Left lung (tissue), 10 donors: ENCODE measurements around the gene BNC2. TPM values are rescaled to one million over a fixed set of nuclear protein-coding genes. Genes with fewer than 3 reads are reported as not detected.

Experiments used
- ATAC-seq: fragments of 200-7000 bp; cut with Tn5 transposase; one replicate; pipeline ENCODE4 v1.9.1; 2020; ENCODE audit warnings: moderate library complexity
- DNase-seq, 4 donors: peaks; one replicate each; pipeline ENCODE4 v3.0.0-alpha.2; 2013 to 2020
- H3K27ac ChIP-seq, 2 donors: fragments of 200-600 bp; sonication (generic) in 1 of 2; one replicate each; pipeline versions ENCODE4 v1.5.0 to v1.8.0; 2020 to 2021
- H3K27me3 ChIP-seq, 2 donors: fragments of 200-600 bp; sonication (generic) in 1 of 2; one replicate each; pipeline versions ENCODE4 v1.5.0 to v1.8.0; 2020 to 2021
- H3K36me3 ChIP-seq, 2 donors: fragments of 200-600 bp; sonication (generic) in 1 of 2; one replicate each; pipeline versions ENCODE4 v1.5.0 to v1.8.0; 2020 to 2021
- H3K4me1 ChIP-seq, 2 donors: fragments of 200-600 bp; one replicate each; pipeline ENCODE4 v1.8.0; 2021
- H3K4me3 ChIP-seq, 2 donors: fragments of 200-600 bp; sonication (generic) in 1 of 2; one replicate each; pipeline versions ENCODE4 v1.5.0 to v1.8.0; 2020 to 2021; ENCODE audit warnings: mild to moderate bottlenecking in 1 of 2
- H3K9me3 ChIP-seq, 2 donors: fragments of 200-600 bp; sonication (generic) in 1 of 2; one replicate each; pipeline versions ENCODE4 v1.5.0 to v1.8.0; 2020 to 2021
- intact Hi-C, 2 donors: fragments of 100-400 bp; cut with DNase I; formaldehyde crosslinking; loops; one replicate each; pipeline versions ENCODE4 v1.11.2 to v1.14.2; 2022
- polyA plus RNA-seq, 6 donors: library from polyadenylated mRNA; unstranded; fragments of 120-200 nt; gene quantifications; one replicate each; pipeline ENCODE4 v1.2.1, GENCODE V29; 2013; ENCODE audit not compliant: insufficient read length in 6 of 6
- total RNA-seq, 2 donors: library from RNA; stranded (reverse); fragmentation: NEBNext Ultra II Directional; extraction: Animal tissue kit (Norgen Biotek cat#: 25700); gene quantifications; one replicate each; pipeline ENCODE4 v1.2.1, GENCODE V29; 2021
- TF ChIP-seq, protein P1 (sequence below), 2 donors: fragments of 200-600 bp; sonication (generic) in 1 of 2; IDR thresholded peaks; one replicate each; pipeline versions ENCODE4 v1.5.0 to v1.8.0; 2021; ENCODE audit warnings: antibody characterized with exemption in 2 of 2
- donor health status: DM: no; HTN: yes; CAD: no.
- donor health status: DM: no; HTN: no; CAD: no.

Gene BNC2
- total and polyA plus RNA-seq, 8 donors: 9.6 to 19.3 (median 12.9) TPM

DNA sequence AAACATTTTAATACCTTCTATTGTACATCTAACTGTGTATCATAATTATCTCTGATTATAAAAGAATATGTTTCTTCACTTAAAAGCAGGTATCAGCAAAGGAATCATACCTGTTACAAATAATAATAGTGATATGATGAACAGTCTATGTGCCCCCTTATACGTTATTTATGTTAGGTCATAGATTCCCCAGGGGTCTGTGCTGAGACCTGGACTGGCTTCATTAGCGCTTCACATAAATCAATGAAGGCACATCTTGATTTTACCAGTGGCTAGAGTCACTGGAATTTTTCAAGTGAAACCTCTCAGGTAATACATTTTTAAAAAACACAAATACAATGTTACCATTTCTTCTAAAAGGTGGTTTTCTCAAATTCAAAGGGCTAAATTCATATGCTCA is 275.2 kb downstream of the BNC2 start:
- Histone ChIP-seq H3K27me3 (no peaks in the 10 kb centered on the region), H3K9me3 (no peaks in the 10 kb centered on the region), H3K4me1 (no peaks in the 10 kb centered on the region), H3K27ac (no peak overlapping the region), H3K4me3 (no peak overlapping the region), H3K36me3 (no peaks in the 10 kb centered on the region)
- intact Hi-C loops: no loop called here
- ATAC-seq: no peak
- no peak for DNase-seq
- TF ChIP-seq, protein P1, sequence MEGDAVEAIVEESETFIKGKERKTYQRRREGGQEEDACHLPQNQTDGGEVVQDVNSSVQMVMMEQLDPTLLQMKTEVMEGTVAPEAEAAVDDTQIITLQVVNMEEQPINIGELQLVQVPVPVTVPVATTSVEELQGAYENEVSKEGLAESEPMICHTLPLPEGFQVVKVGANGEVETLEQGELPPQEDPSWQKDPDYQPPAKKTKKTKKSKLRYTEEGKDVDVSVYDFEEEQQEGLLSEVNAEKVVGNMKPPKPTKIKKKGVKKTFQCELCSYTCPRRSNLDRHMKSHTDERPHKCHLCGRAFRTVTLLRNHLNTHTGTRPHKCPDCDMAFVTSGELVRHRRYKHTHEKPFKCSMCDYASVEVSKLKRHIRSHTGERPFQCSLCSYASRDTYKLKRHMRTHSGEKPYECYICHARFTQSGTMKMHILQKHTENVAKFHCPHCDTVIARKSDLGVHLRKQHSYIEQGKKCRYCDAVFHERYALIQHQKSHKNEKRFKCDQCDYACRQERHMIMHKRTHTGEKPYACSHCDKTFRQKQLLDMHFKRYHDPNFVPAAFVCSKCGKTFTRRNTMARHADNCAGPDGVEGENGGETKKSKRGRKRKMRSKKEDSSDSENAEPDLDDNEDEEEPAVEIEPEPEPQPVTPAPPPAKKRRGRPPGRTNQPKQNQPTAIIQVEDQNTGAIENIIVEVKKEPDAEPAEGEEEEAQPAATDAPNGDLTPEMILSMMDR (IDR thresholded peaks at IDR 0.05): no peak

DNA sequence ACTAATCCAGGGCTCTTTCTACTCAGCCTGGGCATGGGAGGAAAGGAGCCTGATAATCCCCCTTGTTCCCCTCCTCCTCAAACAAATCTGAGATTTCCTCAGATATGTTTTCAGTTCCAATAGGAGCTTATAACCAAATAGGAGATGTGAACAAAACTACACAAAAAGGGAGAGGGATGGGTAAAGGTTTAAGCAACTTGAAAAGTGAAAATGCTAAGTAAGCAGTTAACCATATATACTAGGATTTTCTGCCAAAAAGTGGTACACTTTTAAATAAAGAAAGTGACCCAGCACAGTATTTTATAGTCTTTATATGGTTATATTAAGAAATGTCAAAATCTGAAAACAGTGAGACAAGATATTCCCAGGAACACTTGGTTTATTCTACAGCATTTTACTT is 275.7 kb downstream of the BNC2 start:
- H3K36me3 ChIP-seq: no peaks in the 10 kb centered on the region
- TF ChIP-seq, protein P1 (IDR thresholded peaks at IDR 0.05): no peak
- no peaks in the 10 kb centered on the region for H3K4me1 ChIP-seq
- no peaks in the 10 kb centered on the region for H3K27me3 ChIP-seq
- no peak for DNase-seq
- no peaks in the 10 kb centered on the region for H3K9me3 ChIP-seq
- no peak overlapping the region for H3K4me3 ChIP-seq
- intact Hi-C loops: no loop called here
- no peak overlapping the region for H3K27ac ChIP-seq
- ATAC-seq: no peak

DNA sequence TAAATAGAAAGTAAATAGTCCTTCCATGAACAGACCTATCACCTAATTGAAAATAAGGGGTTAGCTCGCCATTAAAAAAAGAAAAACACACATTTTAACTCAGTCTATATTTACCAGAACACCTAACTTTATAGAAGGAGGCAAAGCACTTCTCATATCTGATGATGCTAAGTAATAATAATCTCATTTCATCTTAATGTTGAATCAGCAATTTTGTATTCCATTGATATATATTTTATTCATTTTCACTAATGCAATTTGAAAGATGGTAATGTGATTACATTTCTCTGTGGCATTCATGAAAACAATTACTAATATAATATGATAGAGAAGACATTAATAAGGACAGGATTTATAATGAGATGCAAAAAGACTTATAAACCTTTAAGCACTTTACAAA is 276.7 kb downstream of the BNC2 start:
- H3K27me3 ChIP-seq: no peaks in the 10 kb centered on the region
- no peak for DNase-seq
- H3K27ac ChIP-seq: no peak overlapping the region
- intact Hi-C loops: no loop called here
- TF ChIP-seq, protein P1 (IDR thresholded peaks at IDR 0.05): no peak
- ATAC-seq: no peak
- no peaks in the 10 kb centered on the region for H3K36me3 ChIP-seq
- H3K4me3 ChIP-seq: no peak overlapping the region
- no peaks in the 10 kb centered on the region for H3K9me3 ChIP-seq
- no peaks in the 10 kb centered on the region for H3K4me1 ChIP-seq

DNA sequence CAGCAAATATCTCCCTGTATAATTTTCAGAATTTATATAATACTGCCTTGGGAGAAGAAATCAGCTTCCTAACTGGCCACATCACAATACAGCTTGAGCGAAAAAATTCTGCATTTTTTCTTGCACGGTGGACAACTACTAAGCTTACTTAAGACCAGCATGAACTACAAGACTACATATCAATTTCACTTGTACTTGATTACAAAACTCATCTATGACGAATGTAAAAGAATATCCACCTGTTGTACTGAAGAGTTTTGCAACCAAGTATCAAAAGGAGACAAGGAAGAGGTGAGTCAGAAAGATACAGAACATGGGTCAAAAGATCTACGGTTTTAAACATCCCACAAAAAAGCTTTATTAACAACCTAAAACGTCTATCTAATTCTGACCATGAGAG is 279.4 kb downstream of the BNC2 start:
- H3K27ac ChIP-seq: no peak overlapping the region
- no peaks in the 10 kb centered on the region for H3K4me1 ChIP-seq
- no peaks in the 10 kb centered on the region for H3K9me3 ChIP-seq
- no peak for DNase-seq
- intact Hi-C loops: no loop called here
- H3K36me3 ChIP-seq: no peaks in the 10 kb centered on the region
- TF ChIP-seq, protein P1 (IDR thresholded peaks at IDR 0.05): no peak
- H3K27me3 ChIP-seq: no peaks in the 10 kb centered on the region
- ATAC-seq: no peak
- no peak overlapping the region for H3K4me3 ChIP-seq

DNA sequence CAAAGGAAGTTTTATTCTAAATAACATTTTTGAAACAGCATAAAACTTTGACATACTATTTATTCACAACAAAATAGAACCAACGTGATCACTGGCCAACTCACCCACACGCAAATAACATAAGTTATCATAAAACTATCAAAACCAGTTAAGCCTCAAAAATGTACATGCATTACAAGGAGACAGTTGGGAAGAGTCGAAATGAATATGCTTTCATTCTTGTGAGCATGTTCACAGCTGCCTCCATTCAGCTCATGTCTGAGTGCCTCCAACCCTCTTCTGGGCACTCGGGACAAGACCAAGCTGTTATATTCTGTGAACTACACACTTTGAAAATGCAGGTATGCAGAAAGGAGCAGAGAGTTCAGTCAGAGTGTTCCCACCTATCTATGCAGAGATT is 284.9 kb downstream of the BNC2 start:
- no peaks in the 10 kb centered on the region for H3K36me3 ChIP-seq
- H3K9me3 ChIP-seq: no peaks in the 10 kb centered on the region
- intact Hi-C loops: no loop called here
- TF ChIP-seq, protein P1 (IDR thresholded peaks at IDR 0.05): no peak
- H3K27me3 ChIP-seq: no peaks in the 10 kb centered on the region
- H3K4me1 ChIP-seq: no peaks in the 10 kb centered on the region
- H3K4me3 ChIP-seq: no peak overlapping the region
- H3K27ac ChIP-seq: no peak overlapping the region
- no peak for ATAC-seq
- no peak for DNase-seq
